ENCODE data around the gene SSTR5.

SSTR5 gene

GRCh38 chr16:1034230-1035065 lies 38.1 kb upstream of the SSTR5 start:
- TF ChIP-seq CTCF (IDR thresholded peaks at IDR 0.05; ENCODE audit: low read length, missing control alignments): no peak
- DNase-seq (ENCODE audit: low read depth): no peak
- no peak overlapping the region for H3K4me3 ChIP-seq (replicated peaks; ENCODE audit: low read depth, low read length)

- no peak for TF ChIP-seq CTCF (IDR thresholded peaks at IDR 0.05; ENCODE audit: low read length, missing control alignments)
- DNase-seq (ENCODE audit: low read depth): no peak
- H3K4me3 ChIP-seq (replicated peaks; ENCODE audit: low read depth, low read length): no peak overlapping the region
Observed at GRCh38 chr16:1035066-1035415, 37.5 kb upstream of the SSTR5 start.

GRCh38 chr16:1036166-1036565 lies 36.4 kb upstream of the SSTR5 start:
- TF ChIP-seq CTCF (IDR thresholded peaks at IDR 0.05; ENCODE audit: low read length, missing control alignments): no peak
- H3K4me3 ChIP-seq (replicated peaks; ENCODE audit: low read depth, low read length): no peak overlapping the region
- no peak for DNase-seq (ENCODE audit: low read depth)

- no peak for DNase-seq (ENCODE audit: low read depth)
- no peak overlapping the region for H3K4me3 ChIP-seq (replicated peaks; ENCODE audit: low read depth, low read length)
Observed at GRCh38 chr16:1036726-1037393, 35.7 kb upstream of the SSTR5 start.

GRCh38 chr16:1037394-1038257 lies 34.9 kb upstream of the SSTR5 start:
- TF ChIP-seq CTCF (IDR thresholded peaks at IDR 0.05; ENCODE audit: low read length, missing control alignments): no peak
- no peak overlapping the region for H3K4me3 ChIP-seq (replicated peaks; ENCODE audit: low read depth, low read length)
- no peak for DNase-seq (ENCODE audit: low read depth)

More at GRCh38 chr16:1036726-1037393, 35.7 kb upstream of the SSTR5 start:
- TF ChIP-seq CTCF (IDR thresholded peaks at IDR 0.05; ENCODE audit: low read length, missing control alignments): no peak

- TF ChIP-seq CTCF (IDR thresholded peaks at IDR 0.05; ENCODE audit: low read length, missing control alignments): no peak
- H3K4me3 ChIP-seq (replicated peaks; ENCODE audit: low read depth, low read length): no peak overlapping the region
- DNase-seq (ENCODE audit: low read depth): no peak
Observed at GRCh38 chr16:1038932-1039331, 33.6 kb upstream of the SSTR5 start.
